Measurements from ENCODE around the gene UBE2I.

Gene UBE2I

GRCh38 chr16:1298406-1298805 is 11.0 kb upstream of the UBE2I start:
- DNase-seq (ENCODE audit: low spot score): no peak
- Histone ChIP-seq H3K36me3 (replicated peaks in 1 of 2; ENCODE audit: control insufficient read depth in 2 of 2, insufficient read depth in 2 of 2, low read length in 2 of 2) (no peaks in the 10 kb centered on the region), H3K18ac (ENCODE audit: low read length) (no peak overlapping the region), H2BK120ac (ENCODE audit: low read depth, low read length) (no peak overlapping the region), H3K14ac (ENCODE audit: low read length) (no peak overlapping the region), H3K4me2 (ENCODE audit: insufficient read depth, low read length, poor library complexity, severe bottlenecking) (no peak overlapping the region), H3K79me1 (ENCODE audit: low read depth, low read length) (no peaks in the 10 kb centered on the region), H3K4me1 (ENCODE audit: control insufficient read depth in 2 of 2, insufficient read depth in 1 of 2, low read depth in 1 of 2, low read length in 2 of 2) (peaks cover 4 to 5% of the 10 kb centered on the region in 2 donors), H2AFZ (ENCODE audit: low read length) (no peak overlapping the region), H2AK5ac (ENCODE audit: low read depth, low read length) (no peak overlapping the region), H3K23ac (ENCODE audit: low read depth, low read length, poor library complexity) (no peak overlapping the region), H3K9ac (ENCODE audit: low read depth, low read length, poor library complexity) (no peak overlapping the region), H3K4ac (ENCODE audit: low read length) (no peak overlapping the region), H2BK12ac (ENCODE audit: low read length) (no peak overlapping the region), H4K91ac (ENCODE audit: low read depth, low read length, poor library complexity) (no peak overlapping the region), H2BK5ac (ENCODE audit: low read length) (no peak overlapping the region), H3K4me3 (ENCODE audit: low read length in 2 of 2) (no peak overlapping the region), H4K8ac (ENCODE audit: low read depth, low read length) (no peak overlapping the region), H3K27ac (replicated peaks; ENCODE audit: low read length) (no peak overlapping the region), H2BK15ac (ENCODE audit: low read length) (no peak overlapping the region), H3K27me3 (ENCODE audit: control insufficient read depth in 3 of 3, insufficient read depth in 3 of 3, low read depth in 1 of 3, low read length in 3 of 3) (peaks cover 0 to 43% (median 0%) of the 10 kb centered on the region in 3 experiments), H3K9me3 (replicated peaks in 1 of 2; ENCODE audit: control insufficient read depth in 2 of 2, insufficient read depth in 1 of 2, low read depth in 1 of 2, low read length in 2 of 2) (no peaks in the 10 kb centered on the region)
- WGBS, 2 donors (ENCODE audit: extremely low coverage in 2 of 2, insufficient read length in 2 of 2, insufficient replicate concordance in 1 of 2): no CpG with 5 or more reads among the region's 14 CpGs

- no peak overlapping the region for H4K91ac ChIP-seq (ENCODE audit: low read depth, low read length, poor library complexity)
- no peak overlapping the region for H4K8ac ChIP-seq (ENCODE audit: low read depth, low read length)
- no peak overlapping the region for H2BK5ac ChIP-seq (ENCODE audit: low read length)
- no peak for DNase-seq (ENCODE audit: low spot score)
- no peak overlapping the region for H2BK15ac ChIP-seq (ENCODE audit: low read length)
- H2BK12ac ChIP-seq (ENCODE audit: low read length): no peak overlapping the region
- H3K4me2 ChIP-seq (ENCODE audit: insufficient read depth, low read length, poor library complexity, severe bottlenecking): no peak overlapping the region
- H3K36me3 ChIP-seq (replicated peaks in 1 of 2; ENCODE audit: control insufficient read depth in 2 of 2, insufficient read depth in 2 of 2, low read length in 2 of 2): no peaks in the 10 kb centered on the region
- H3K9ac ChIP-seq (ENCODE audit: low read depth, low read length, poor library complexity): no peak overlapping the region
- WGBS, 2 donors (ENCODE audit: extremely low coverage in 2 of 2, insufficient read length in 2 of 2, insufficient replicate concordance in 1 of 2): no CpG with 5 or more reads among the region's 31 CpGs
- peaks cover 0 to 48% (median 0%) of the 10 kb centered on the region in 3 experiments for H3K27me3 ChIP-seq (ENCODE audit: control insufficient read depth in 3 of 3, insufficient read depth in 3 of 3, low read depth in 1 of 3, low read length in 3 of 3)
- H2BK120ac ChIP-seq (ENCODE audit: low read depth, low read length): no peak overlapping the region
- no peak overlapping the region for H2AFZ ChIP-seq (ENCODE audit: low read length)
- no peak overlapping the region for H3K14ac ChIP-seq (ENCODE audit: low read length)
- no peak overlapping the region for H3K23ac ChIP-seq (ENCODE audit: low read depth, low read length, poor library complexity)
- peaks cover 4 to 5% of the 10 kb centered on the region in 2 donors for H3K4me1 ChIP-seq (ENCODE audit: control insufficient read depth in 2 of 2, insufficient read depth in 1 of 2, low read depth in 1 of 2, low read length in 2 of 2)
- no peak overlapping the region for H3K4ac ChIP-seq (ENCODE audit: low read length)
- no peak overlapping the region for H3K18ac ChIP-seq (ENCODE audit: low read length)
- no peak overlapping the region for H3K4me3 ChIP-seq (ENCODE audit: low read length in 2 of 2)
- no peaks in the 10 kb centered on the region for H3K79me1 ChIP-seq (ENCODE audit: low read depth, low read length)
- no peak overlapping the region for H2AK5ac ChIP-seq (ENCODE audit: low read depth, low read length)
- H3K27ac ChIP-seq (replicated peaks; ENCODE audit: low read length): no peak overlapping the region
- no peaks in the 10 kb centered on the region for H3K9me3 ChIP-seq (replicated peaks in 1 of 2; ENCODE audit: control insufficient read depth in 2 of 2, insufficient read depth in 1 of 2, low read depth in 1 of 2, low read length in 2 of 2)
Measured at GRCh38 chr16:1299012-1299867, 10.2 kb upstream of the UBE2I start.

- peaks cover 3 to 4% of the 10 kb centered on the region in 2 donors for H3K4me1 ChIP-seq (ENCODE audit: control insufficient read depth in 2 of 2, insufficient read depth in 1 of 2, low read depth in 1 of 2, low read length in 2 of 2)
- WGBS, 2 donors (ENCODE audit: extremely low coverage in 2 of 2, insufficient read length in 2 of 2, insufficient replicate concordance in 1 of 2): no CpG with 5 or more reads among the region's 12 CpGs
- H4K91ac ChIP-seq (ENCODE audit: low read depth, low read length, poor library complexity): no peak overlapping the region
Measured at GRCh38 chr16:1299868-1300203, 9.6 kb upstream of the UBE2I start.

GRCh38 chr16:1300664-1301476 is 8.6 kb upstream of the UBE2I start:
- Histone ChIP-seq H4K91ac (ENCODE audit: low read depth, low read length, poor library complexity) (no peak overlapping the region), H3K79me1 (ENCODE audit: low read depth, low read length) (no peaks in the 10 kb centered on the region), H3K27me3 (ENCODE audit: control insufficient read depth in 3 of 3, insufficient read depth in 3 of 3, low read depth in 1 of 3, low read length in 3 of 3) (peaks cover 0 to 48% (median 0%) of the 10 kb centered on the region in 3 experiments), H3K4me3 (ENCODE audit: low read length in 2 of 2) (no peak overlapping the region), H2BK5ac (ENCODE audit: low read length) (peak overlapping the region; percentile 60), H3K36me3 (replicated peaks in 1 of 2; ENCODE audit: control insufficient read depth in 2 of 2, insufficient read depth in 2 of 2, low read length in 2 of 2) (no peaks in the 10 kb centered on the region), H2BK12ac (ENCODE audit: low read length) (peak overlapping the region; percentile 90), H2AFZ (ENCODE audit: low read length) (peak overlapping the region; percentile 89), H3K23ac (ENCODE audit: low read depth, low read length, poor library complexity) (peak overlapping the region; percentile 95), H3K27ac (replicated peaks; ENCODE audit: low read length) (no peak overlapping the region), H3K4me2 (ENCODE audit: insufficient read depth, low read length, poor library complexity, severe bottlenecking) (peak overlapping the region; percentile 40), H2BK120ac (ENCODE audit: low read depth, low read length) (no peak overlapping the region), H3K9me3 (replicated peaks in 1 of 2; ENCODE audit: control insufficient read depth in 2 of 2, insufficient read depth in 1 of 2, low read depth in 1 of 2, low read length in 2 of 2) (no peaks in the 10 kb centered on the region), H3K18ac (ENCODE audit: low read length) (peak overlapping the region; percentile 94), H3K4me1 (ENCODE audit: control insufficient read depth in 2 of 2, insufficient read depth in 1 of 2, low read depth in 1 of 2, low read length in 2 of 2) (peaks cover 3 to 4% of the 10 kb centered on the region in 2 donors), H3K9ac (ENCODE audit: low read depth, low read length, poor library complexity) (peak overlapping the region; percentile 12), H4K8ac (ENCODE audit: low read depth, low read length) (peak overlapping the region; percentile 70), H2BK15ac (ENCODE audit: low read length) (peak overlapping the region; percentile 97), H3K14ac (ENCODE audit: low read length) (peak overlapping the region; percentile 38), H2AK5ac (ENCODE audit: low read depth, low read length) (peak overlapping the region; percentile 84), H3K4ac (ENCODE audit: low read length) (peak overlapping the region; percentile 37)
- no CpG with 5 or more reads among the region's 42 CpGs for WGBS, 2 donors (ENCODE audit: extremely low coverage in 2 of 2, insufficient read length in 2 of 2, insufficient replicate concordance in 1 of 2)
- peak; percentile 57 for DNase-seq (ENCODE audit: low spot score)

More at GRCh38 chr16:1299868-1300203, 9.6 kb upstream of the UBE2I start:
- Histone ChIP-seq H3K4me2 (ENCODE audit: insufficient read depth, low read length, poor library complexity, severe bottlenecking) (no peak overlapping the region), H2AFZ (ENCODE audit: low read length) (no peak overlapping the region), H4K8ac (ENCODE audit: low read depth, low read length) (no peak overlapping the region), H3K14ac (ENCODE audit: low read length) (no peak overlapping the region), H3K27ac (replicated peaks; ENCODE audit: low read length) (no peak overlapping the region), H3K23ac (ENCODE audit: low read depth, low read length, poor library complexity) (no peak overlapping the region), H2BK15ac (ENCODE audit: low read length) (no peak overlapping the region), H2AK5ac (ENCODE audit: low read depth, low read length) (no peak overlapping the region), H2BK120ac (ENCODE audit: low read depth, low read length) (no peak overlapping the region), H3K9ac (ENCODE audit: low read depth, low read length, poor library complexity) (no peak overlapping the region), H3K4ac (ENCODE audit: low read length) (no peak overlapping the region), H3K27me3 (ENCODE audit: control insufficient read depth in 3 of 3, insufficient read depth in 3 of 3, low read depth in 1 of 3, low read length in 3 of 3) (peaks cover 0 to 48% (median 0%) of the 10 kb centered on the region in 3 experiments), H3K9me3 (replicated peaks in 1 of 2; ENCODE audit: control insufficient read depth in 2 of 2, insufficient read depth in 1 of 2, low read depth in 1 of 2, low read length in 2 of 2) (no peaks in the 10 kb centered on the region), H3K36me3 (replicated peaks in 1 of 2; ENCODE audit: control insufficient read depth in 2 of 2, insufficient read depth in 2 of 2, low read length in 2 of 2) (no peaks in the 10 kb centered on the region), H2BK12ac (ENCODE audit: low read length) (no peak overlapping the region), H3K79me1 (ENCODE audit: low read depth, low read length) (no peaks in the 10 kb centered on the region), H3K18ac (ENCODE audit: low read length) (no peak overlapping the region), H2BK5ac (ENCODE audit: low read length) (no peak overlapping the region), H3K4me3 (ENCODE audit: low read length in 2 of 2) (no peak overlapping the region)
- no peak for DNase-seq (ENCODE audit: low spot score)

Data from neuronal stem cell (in vitro differentiated cells).